Fibroblast of mammary gland (primary cell): Measurements from ENCODE around the gene WFDC10A.
"Not testable (repeated sequence)": the region's sequence is repeated elsewhere in the genome, so short reads cannot be mapped to it uniquely, and the experiment has no call there.

Source experiments
- DNase-seq: peaks from one replicate; pipeline ENCODE4 v3.0.0-alpha.2; 2010; ENCODE audit warnings: low read depth
- H3K4me3 ChIP-seq: 2 replicates; pipeline ENCODE4 v1.5.1; 2011; ENCODE audit warnings: low read depth, mild to moderate bottlenecking, low read length, moderate library complexity; ENCODE audit not compliant: control insufficient read depth
- TF ChIP-seq, protein P1 (sequence below): conservative IDR thresholded peaks from 2 replicates; pipeline ENCODE4 v1.5.1; 2011; ENCODE audit warnings: low read depth, low read length, inconsistent platforms; ENCODE audit not compliant: control insufficient read depth, insufficient read depth

Gene WFDC10A

GRCh38 chr20:45647441-45648050, 18.0 kb downstream of the WFDC10A start:
- H3K4me3 ChIP-seq: no peak overlapping the region

GRCh38 chr20:45649312-45649863, 19.8 kb downstream of the WFDC10A start:
- no peak for DNase-seq
- TF ChIP-seq, protein P1, sequence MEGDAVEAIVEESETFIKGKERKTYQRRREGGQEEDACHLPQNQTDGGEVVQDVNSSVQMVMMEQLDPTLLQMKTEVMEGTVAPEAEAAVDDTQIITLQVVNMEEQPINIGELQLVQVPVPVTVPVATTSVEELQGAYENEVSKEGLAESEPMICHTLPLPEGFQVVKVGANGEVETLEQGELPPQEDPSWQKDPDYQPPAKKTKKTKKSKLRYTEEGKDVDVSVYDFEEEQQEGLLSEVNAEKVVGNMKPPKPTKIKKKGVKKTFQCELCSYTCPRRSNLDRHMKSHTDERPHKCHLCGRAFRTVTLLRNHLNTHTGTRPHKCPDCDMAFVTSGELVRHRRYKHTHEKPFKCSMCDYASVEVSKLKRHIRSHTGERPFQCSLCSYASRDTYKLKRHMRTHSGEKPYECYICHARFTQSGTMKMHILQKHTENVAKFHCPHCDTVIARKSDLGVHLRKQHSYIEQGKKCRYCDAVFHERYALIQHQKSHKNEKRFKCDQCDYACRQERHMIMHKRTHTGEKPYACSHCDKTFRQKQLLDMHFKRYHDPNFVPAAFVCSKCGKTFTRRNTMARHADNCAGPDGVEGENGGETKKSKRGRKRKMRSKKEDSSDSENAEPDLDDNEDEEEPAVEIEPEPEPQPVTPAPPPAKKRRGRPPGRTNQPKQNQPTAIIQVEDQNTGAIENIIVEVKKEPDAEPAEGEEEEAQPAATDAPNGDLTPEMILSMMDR: no peak
- no peak overlapping the region for H3K4me3 ChIP-seq

More at GRCh38 chr20:45647441-45648050, 18.0 kb downstream of the WFDC10A start:
- DNase-seq: no peak
- TF ChIP-seq, protein P1: no peak

DNA sequence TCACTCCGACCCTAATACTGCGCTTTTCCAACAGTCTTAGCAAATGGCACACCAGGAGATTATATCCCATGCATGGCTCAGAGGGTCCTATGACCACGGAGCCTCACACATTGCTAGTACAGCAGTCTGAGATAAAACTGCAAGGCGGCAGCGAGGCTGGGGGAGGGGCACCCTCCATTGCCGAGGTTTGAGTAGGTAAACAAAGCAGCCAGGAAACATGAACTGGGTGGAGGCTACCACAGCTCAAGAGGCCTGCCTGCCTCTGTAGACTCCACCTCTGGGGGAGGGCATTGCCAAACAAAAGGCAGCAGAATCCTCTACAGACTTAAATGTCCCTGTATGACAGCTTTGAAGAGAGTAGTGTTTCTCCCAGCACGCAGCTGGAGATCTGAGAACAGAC, 22.2 kb downstream of the WFDC10A start:
- not testable (repeated sequence) for H3K4me3 ChIP-seq, DNase-seq

GRCh38 chr20:45657038-45657437, 27.5 kb downstream of the WFDC10A start:
- DNase-seq, H3K4me3 ChIP-seq: not testable (repeated sequence)

GRCh38 chr20:45670139-45670538, 40.6 kb downstream of the WFDC10A start, which contains the start of gene WFDC11:
TSS of gene WFDC11 (minus strand) at chr20:45670239. CDS start at chr20:45650600, 19,639 bp downstream.
- TF ChIP-seq, protein P1: no peak
- DNase-seq: no peak
- no peak within 1 kb of the TSS for H3K4me3 ChIP-seq

DNA sequence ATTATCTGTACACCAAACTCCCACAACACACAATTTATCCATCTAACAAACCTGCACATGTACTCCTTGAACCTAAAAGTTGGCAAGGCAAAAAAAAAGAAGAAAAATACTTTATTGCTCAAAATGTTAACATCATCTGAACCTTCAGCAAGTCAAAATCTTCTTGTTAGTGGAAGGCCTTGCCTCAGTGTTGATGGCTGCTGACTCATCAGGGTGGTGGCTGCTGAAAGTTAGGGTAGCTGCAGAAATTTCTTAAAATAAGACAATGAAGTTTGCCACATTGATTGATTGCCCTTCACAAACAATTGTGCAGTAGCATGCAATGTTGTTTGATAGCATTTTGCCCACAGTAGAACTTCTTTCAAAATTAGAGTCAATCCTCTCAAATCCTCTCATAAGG, 43.2 kb downstream of the WFDC10A start:
- TF ChIP-seq, protein P1: no peak
- no peak for DNase-seq
- H3K4me3 ChIP-seq: no peak overlapping the region

GRCh38 chr20:45679650-45680049, 50.1 kb downstream of the WFDC10A start:
- no peak for DNase-seq
- TF ChIP-seq, protein P1: no peak
- no peak overlapping the region for H3K4me3 ChIP-seq
